Measurements from ENCODE around the gene DVL3.

The DVL3 gene

DNA sequence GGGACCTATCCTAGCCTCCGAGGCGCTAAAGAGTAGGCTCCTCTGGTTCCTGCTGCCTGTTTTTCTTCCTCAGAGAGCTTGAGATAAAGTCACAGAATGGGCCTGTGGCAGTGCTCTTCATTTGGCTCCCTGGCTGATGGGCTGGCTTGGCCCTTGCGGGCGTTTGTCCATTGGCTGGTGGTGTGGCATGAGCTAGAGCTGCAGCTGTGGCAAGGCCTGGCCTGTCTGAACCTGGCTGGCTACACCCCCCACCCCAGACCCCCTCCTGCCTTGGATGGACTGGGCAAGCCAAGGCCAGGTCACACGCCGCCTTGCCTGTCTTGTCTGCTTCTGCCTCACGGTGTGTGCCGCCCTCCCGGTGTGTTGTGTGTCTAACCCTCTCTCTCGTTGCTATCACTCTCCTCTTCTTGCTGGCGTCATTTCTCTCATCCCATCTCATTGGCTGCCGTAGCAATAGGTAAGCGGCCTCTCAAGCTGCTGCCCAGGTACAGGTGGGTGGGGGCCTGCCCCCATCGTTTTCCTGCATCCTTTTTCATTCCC is 22.7 kb downstream of the DVL3 start:
- no peak for DNase-seq

DNA sequence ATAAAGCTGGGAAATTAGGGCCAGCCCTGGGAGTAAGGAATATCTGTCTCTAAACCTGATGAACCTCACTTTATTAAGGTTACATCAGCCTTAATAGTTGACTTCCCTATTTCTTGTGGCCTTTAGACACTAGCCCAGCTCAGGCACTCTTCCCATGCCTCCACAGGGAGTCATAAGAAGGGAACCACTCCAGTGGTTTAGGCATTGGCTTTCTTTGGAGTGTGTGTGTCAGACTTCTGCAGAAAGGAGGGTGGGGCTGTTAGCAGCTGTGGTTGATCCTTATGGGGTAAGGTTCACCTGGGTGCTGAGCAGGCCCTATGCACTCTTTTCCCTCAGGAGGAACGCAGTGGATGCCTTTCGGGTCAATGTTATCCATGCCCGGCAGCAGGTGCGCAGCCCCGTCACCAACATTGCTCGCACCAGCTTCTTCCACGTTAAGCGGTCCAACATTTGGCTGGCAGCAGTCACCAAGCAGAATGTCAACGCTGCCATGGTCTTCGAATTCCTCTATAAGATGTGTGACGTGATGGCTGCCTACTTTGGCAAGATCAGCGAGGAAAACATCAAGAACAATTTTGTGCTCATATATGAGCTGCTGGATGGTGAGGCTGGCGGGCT is 23.5 kb downstream of the DVL3 start:
- no peak for DNase-seq

DNA sequence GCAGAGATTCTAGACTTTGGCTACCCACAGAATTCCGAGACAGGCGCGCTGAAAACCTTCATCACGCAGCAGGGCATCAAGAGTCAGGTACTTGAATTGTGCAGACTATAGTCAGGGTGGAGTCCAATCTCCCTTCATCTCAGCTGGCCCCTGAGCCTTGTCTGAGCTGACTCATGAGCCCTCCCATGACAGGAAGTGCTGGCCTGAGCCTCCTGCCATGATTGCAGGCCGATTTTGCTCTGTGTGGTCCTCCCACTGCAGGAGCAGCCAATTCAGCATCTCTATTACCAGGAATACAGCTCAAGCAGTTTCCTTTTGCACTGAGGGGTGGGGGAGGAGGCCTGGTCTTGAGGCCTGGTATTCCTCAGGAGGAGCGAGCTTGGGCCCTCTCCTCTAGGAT is 25.0 kb downstream of the DVL3 start:
- DNase-seq = no peak

DNA sequence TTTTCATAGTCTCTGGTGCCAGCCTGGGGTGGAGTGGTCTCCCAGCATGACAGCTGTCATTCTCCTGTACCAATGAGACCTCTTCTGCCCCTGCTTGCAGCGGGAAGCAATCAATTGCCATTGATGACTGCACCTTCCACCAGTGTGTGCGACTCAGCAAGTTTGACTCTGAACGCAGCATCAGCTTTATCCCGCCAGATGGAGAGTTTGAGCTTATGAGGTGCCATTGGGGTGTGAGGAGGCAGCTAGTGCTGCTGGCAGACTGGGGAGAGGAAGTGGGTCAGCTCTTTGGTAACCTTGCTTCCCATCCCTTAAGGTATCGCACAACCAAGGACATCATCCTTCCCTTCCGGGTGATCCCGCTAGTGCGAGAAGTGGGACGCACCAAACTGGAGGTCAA is 26.4 kb downstream of the DVL3 start:
- no peak for DNase-seq

DNA sequence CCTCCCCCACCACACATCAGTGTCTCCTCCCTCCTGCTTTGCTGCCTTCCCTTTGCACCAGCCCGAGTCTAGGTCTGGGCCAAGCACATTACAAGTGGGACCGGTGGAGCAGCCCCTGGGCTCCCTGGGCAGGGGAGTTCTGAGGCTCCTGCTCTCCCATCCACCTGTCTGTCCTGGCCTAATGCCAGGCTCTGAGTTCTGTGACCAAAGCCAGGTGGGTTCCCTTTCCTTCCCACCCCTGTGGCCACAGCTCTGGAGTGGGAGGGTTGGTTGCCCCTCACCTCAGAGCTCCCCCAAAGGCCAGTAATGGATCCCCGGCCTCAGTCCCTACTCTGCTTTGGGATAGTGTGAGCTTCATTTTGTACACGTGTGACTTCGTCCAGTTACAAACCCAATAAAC is 28.5 kb downstream of the DVL3 start:
- DNase-seq = no peak

DNA sequence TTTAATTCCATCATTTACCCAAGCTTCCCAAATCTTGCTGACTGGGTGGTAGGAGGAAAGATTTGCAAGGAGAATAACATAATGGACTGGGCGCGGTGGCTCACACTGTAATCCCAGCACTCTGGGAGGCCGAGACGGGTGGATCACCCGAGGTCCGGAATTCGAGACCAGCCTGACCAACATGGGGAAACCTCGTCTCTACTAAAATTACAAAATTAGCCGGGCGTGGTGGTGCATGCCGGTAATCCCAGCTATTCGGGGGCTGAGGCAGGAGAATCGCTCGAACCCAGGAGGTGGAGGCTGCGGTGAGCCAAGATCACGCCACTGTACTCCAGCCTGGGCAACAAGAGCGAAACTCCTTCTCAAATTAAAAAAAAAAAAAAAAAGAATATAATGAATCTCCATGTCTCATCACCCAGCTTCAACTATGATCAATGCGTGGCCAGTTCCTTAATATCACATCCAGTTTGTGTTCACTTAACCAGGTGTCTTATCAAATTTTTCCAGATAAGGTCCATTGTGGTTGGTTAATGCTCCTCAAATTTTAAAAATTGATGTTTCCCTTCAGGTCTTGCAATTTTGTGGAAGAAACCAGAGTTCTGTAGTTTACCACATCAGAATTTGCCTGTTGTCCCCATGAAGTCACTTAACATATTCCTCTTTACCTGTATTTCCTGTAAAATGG is 29.5 kb downstream of the DVL3 start:
- DNase-seq = peak; percentile 6

DNA sequence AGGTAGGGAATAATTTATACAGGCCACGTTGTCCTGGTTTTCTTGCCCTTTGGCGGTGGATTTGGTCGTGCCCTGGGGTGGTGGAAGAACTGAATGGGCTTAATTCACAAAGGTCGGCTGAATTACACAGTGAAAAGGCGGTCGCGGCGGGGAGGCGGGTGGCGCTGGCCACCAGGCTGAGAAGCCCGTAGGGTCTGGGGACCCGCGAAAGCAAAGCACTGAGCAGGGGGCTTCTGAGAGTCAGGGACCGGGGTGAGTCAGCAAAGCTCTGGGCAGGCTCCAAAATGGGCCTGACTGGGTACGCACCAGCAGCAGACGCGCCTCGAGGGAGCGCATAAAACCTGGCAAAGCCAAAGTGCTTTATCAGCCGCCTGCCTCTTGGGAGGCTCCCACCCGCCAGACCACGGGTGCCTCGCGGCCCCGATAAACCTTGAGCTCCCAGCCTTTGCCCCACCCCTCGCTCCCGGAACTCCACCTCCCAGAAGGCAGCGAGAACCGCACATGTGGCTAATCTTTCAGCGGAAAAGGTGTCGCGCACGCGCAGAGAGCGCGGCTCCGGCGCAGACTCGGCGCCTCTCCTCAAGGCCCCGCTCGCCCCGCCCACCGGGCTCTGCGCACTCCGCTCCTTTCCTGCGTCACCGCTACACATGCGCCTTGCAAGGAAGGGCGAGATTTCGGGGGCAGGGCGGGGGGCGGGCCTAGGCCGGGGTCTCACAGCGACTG is 30.4 kb downstream of the DVL3 start:
- DNase-seq = peak; percentile 99

DNA sequence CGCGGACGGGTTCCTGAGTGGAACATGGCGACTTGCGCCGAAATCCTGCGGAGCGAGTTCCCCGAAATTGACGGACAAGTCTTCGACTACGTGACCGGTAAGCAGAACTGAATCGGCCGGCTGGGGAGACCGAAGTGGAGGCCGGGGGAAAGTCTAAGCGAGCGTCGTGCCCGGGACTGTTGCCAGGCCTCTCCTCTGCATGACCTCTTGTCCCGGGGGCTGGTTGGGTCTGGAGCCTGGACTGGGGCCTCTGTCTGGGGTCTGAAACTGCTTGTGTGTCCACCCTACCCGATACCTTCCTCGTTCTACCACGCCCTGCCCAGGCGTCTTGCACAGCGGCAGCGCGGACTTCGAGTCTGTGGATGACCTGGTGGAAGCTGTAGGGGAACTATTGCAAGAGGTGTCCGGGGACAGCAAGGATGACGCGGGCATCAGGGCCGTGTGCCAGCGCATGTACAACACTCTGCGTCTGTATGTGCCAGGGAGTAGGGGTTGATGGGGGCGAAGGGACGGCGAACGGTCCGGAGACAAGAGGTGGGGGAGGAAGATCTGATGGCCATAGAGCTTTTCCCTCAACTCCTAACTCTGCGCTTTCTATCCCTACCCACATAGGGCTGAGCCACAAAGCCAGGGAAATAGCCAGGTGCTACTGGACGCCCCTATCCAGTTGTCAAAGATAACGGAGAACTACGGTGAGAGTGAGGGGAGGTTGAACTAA is 31.2 kb downstream of the DVL3 start, which contains the start of gene ABCF3:
Gene ABCF3 (plus strand): TSS at position 16 of the 718 bp plus-strand sequence. CDS start 9 bp downstream, at position 25.
- DNase-seq = peak; percentile 60

DNA sequence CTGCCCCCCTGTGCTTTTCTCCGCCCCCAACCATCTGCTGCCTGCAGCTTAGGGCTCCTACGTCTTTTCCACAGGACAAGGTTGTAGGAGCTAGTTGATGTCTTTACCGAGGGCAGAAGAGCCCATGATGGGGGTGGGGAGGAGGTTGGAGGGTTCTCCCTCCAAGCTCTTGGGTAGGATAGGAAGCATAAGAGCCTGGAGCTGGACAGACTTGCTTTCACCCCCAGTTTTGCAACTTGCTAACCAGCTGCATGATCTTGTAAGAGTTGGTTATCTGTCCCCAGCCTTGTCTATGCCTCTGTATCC is 31.7 kb downstream of the DVL3 start:
- no peak for DNase-seq

DNA sequence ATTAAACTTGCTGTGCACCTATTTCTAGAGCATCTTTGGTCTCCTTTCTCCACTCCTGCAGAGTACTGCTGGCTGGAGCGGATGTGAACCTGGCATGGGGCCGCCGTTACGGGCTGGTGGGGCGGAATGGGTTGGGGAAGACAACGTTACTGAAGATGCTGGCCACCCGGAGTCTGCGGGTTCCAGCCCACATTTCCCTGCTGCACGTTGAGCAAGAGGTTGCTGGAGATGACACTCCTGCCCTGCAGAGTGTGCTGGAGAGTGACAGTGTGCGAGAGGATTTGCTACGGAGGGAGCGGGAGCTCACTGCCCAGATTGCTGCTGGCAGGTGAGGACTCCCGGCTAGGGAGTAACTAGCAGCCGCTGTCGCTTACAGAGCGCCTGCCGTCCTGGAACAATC is 32.9 kb downstream of the DVL3 start:
- no peak for DNase-seq

DNA sequence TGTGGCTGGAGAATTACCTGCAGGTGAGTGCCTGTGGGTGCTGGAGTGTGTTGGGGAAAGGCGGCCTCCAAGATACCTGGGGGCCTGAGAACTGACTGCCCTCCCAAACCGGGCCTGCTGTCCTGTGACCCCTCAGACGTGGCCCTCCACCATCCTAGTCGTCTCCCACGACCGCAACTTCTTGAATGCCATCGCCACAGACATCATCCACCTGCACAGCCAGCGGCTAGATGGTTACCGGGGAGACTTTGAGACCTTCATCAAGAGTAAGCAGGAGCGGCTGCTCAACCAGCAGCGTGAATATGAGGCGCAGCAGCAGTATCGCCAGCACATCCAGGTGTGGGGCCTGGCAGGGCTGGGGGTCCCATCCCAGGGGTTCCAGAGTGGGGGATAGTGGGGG is 34.2 kb downstream of the DVL3 start:
- no peak for DNase-seq

DNA sequence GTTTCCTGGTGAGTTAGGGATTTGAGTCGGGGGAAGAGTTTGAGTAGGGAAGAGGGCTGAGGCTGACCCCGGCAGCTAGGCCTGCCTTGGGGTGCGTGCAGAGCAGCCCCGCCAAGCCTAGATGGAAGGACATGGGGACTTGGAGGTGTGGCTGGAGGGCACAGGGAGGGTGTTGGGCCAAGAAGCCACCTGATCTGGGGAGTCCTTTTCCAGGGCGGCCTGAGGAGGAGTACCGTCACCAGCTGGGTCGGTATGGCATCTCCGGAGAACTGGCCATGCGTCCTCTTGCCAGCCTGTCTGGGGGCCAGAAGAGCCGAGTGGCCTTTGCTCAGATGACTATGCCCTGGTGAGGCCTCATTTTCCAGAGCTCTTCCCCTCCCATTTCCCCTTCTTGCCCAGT is 37.7 kb downstream of the DVL3 start:
- DNase-seq = no peak

DNA sequence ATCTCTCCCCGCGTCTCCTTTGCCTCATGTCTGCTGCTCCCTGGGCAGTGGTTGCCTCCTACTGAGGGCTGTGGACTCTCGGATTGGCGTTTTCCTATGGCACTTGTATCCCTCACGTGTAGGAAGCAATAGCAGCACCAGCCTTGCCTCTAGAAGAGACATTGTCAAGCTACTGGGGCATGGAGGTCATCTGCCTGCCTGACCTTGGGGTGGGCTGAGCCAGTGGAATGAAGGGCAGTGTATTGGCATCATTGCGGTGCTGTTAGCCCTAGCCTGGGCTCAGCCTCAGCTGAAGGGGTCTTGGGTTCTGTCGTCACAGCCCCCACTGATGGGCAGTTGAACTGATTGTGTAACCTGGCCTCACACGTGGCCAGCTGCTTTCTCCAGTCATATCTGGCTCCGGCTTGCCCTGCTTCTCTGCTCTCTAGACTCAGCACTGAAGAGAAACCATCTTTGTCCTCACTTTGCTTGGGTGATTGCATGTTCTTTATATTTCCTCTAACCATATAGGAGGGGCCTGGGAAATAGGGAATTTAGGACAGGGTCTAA is 38.9 kb downstream of the DVL3 start:
- DNase-seq = no peak

DNA sequence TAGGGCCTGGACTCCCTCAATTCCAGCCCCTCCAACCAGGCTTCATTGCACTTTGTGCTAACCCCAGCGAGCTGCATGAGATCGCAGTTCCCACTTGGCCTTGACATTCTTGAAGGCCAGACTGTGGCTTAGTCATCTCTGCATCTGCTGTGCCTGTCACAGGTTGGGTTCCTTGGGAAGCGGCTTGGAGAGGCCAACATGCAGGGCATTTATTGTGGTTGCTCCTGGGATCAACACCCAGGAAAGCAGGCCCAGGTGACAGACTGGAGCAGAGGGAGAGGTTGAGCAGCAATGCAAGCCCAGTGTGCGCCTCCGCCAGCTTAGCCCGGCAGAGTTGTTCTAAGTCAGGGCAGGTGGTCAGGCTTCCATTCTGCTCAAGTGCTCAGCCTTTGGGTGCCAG is 41.4 kb downstream of the DVL3 start:
- no peak for DNase-seq

DNA sequence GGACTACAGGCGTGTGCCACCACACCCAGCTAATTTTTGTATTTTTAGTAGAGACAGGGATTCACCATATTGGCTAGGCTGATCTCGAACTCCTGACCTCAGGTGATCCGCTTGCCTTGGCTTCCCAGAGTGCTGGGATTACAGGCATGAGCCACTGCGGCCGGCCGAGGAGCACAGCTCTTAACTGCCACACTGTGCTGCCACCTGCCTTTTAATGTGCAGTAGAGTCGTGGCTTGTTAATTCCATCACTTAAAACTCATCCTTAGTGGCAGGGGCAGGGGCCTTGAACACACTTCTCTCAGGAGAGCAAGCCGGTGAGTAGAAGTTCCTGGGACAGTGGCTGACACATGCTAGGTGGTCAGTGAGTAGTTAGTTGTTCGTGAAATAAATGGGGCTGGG is 43.3 kb downstream of the DVL3 start:
- no peak for DNase-seq

DNA sequence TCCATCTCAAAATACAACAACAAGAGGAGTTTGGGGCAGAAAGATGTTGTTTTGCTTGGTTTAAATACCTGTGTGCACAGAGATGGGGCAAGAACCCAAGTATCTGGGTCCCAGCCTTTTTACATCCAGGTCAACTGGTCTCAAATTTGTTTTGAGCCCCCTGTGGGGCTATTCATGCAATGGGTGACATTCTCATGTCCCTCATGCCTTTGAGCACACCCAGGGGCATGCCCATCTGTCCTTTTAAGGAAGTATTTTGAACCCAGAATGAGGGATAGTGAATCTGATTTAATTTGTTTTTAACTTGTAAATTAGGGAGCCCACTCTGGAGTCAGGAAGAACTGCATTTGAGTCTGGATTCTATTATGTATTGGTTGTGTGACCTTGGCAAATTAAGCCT is 45.6 kb downstream of the DVL3 start:
- no peak for DNase-seq

DNA sequence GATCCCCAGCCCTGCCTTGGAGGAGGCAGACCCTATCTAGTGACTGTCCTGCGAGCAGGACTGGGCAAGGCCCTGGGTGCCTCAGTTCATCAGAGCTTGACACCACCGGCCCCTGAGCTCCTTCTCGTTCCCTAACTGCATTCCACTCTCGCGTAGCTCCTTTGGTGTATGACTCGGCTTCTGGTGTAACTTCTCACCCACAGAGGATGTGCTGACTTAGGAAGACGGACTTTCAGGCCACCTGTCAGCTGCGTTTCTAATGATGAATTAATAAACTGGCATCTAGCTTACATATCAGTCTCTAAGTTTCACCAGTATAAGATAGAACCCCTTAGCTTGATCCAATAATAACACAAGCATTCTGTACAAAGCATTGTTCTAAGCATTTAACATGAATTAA is 48.3 kb downstream of the DVL3 start:
- DNase-seq = no peak

DNA sequence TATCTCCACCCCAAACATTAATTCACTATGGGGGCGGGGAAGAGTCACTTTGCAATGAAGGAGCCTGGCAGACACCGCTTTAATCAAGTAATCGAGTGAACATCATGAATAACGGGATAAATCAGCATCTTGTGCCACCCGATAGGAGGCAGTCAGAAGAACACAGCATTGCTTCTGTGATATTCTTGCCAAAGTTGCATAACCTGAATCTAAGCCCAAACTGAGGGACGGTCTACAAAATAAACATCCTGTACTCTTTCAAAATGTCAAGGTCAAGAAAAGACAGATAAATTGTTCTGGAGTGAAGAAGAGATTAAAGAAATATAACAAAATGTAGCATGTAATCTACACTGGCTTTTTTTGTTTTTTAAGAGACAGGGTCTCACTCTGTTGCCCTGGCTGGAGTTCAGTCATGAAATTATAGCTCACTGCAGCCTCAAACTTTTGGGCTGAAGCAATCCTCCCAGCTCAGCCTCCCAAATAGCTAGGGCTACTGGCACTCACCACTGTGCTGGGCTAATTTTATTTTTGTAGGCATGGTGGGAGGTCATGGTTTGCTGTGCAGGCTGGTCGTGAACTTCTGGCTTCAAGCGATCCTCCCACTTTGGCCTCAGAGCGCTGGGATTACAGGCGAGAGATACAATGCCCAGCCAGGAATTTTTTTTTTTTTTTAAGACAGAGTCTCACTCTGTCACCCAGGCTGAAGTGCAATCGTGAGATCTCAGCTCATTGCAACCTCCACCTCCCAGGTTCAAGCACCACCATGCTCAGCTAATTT is 54.2 kb downstream of the DVL3 start:
- no peak for DNase-seq

DNA sequence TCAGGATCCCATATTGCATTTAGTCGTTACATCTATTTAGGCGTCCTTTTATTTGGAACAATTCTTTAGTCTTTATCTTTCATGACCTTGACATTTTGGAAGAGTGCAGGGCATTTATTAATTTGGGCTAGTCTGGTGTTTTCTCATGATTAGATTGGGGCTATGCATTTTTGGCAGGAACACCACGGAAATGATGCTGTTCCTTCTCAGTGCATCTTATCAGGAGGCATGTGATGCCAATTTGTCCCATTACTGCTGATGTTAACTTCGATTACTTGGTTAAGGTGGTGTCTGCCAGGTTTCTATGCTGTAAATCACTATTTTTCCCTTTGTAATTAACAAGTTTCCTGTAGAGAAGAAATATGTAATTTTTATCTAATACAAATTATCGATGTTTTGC is 56.1 kb downstream of the DVL3 start:
- no peak for DNase-seq

DNA sequence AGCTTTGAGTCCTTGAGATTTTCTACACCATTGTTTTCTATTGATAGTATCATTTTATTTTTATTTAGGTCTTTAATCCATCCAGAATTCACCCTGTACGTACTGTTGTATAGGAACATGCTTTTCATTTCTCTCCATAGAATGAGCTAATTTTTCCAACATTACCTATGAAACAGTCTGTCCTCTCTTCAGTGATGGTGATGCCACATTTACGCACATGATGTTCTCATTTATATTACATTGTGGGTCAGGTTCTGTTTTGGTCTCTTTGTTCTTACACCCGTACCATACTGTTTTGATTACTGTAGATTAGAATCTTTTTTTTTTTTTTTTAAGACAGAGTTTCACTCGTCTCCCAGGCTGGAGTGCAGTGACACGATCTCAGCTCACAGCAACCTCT is 56.5 kb downstream of the DVL3 start:
- no peak for DNase-seq

DNA sequence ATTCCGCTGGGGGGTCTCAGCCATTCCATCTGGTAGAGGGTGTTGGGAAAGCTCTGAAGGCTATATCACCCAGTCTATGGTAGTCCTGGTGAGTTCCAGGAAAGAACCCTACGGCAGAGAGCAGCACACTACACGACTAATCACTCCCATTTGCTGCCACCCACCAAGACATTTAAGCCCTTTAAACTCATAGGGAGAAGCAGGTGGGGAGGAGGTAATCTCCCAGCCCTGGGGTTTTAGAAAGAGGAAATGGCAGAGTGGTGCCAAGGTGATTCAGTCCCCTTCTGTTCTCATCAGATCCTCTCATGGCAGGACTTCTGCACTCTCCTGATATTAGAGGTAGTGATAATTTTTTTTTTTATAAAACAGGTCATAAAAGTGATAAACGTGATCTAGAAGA is 63.6 kb downstream of the DVL3 start:
- no peak for DNase-seq

DNA sequence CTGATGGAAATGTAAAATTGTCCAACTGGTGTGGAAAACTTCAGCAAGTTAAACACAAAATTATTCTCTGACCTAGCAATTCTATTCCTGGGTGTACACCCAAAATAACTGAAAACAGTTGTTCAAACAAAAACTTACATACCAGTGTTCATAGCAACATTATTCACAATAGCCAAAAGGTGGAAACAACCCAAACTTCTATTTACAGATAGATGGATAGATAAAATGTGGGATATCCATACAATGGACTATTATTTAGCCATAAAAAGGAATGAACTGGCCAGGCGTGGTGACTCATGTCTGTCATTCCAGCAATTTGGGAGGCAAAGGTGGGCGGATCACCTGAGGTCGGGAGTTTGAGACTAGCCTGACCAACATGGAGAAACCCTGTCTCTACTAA is 67.3 kb downstream of the DVL3 start:
- no peak for DNase-seq
